A673 (cell line): ENCODE data around the gene LYPD3. TPM values are rescaled to one million over a fixed set of nuclear protein-coding genes. Genes with fewer than 3 reads are reported as not detected.

Source experiments
- BruUV-seq: library from RNA; stranded (reverse); fragments of 400-500 nt; replicated peaks from 2 replicates; lab custom pipeline; 2021; lab: Mats Ljungman, UMichigan
- CTCF ChIA-PET: fragments of 300-600 bp; sonication (Branson Sonifier 250); formaldehyde crosslinking; loops from one replicate; lab custom pipeline; 2022; ENCODE audit warnings: antibody characterized with exemption; lab: Charles Lee
- POLR2A ChIA-PET: fragments of 300-600 bp; sonication (Branson Sonifier 250); formaldehyde crosslinking; loops from one replicate; lab custom pipeline; 2022; ENCODE audit warnings: antibody characterized with exemption; ENCODE audit not compliant: low non-redundant PET; lab: Charles Lee
- DNase-seq: peaks from one replicate; pipeline ENCODE4 v3.0.0-alpha.2; 2015; ENCODE audit warnings: low spot score
- H3K27ac ChIP-seq: fragments of 200-600 bp; sonication (generic); 2 replicates; pipeline ENCODE4 v1.5.1; 2016; ENCODE audit warnings: mixed run types, low read depth, mild to moderate bottlenecking, mixed read lengths, antibody characterized with exemption, low read length; ENCODE audit not compliant: poor library complexity, severe bottlenecking
- H3K27me3 ChIP-seq: fragments of 200-600 bp; sonication (generic); replicated peaks from 2 replicates; pipeline ENCODE4 v1.6.1; 2017; ENCODE audit warnings: mixed run types, low read depth, mild to moderate bottlenecking, mixed read lengths, antibody characterized with exemption, low read length; ENCODE audit not compliant: insufficient read depth, poor library complexity
- H3K36me3 ChIP-seq: fragments of 200-600 bp; sonication (generic); 2 replicates; pipeline ENCODE4 v1.6.1; 2016; ENCODE audit warnings: mixed run types, mild to moderate bottlenecking, mixed read lengths, antibody characterized with exemption, low read length; ENCODE audit not compliant: insufficient read depth, poor library complexity, severe bottlenecking
- H3K4me1 ChIP-seq: fragments of 200-600 bp; sonication (generic); 2 replicates; pipeline ENCODE4 v1.6.1; 2017; ENCODE audit warnings: mixed run types, mild to moderate bottlenecking, mixed read lengths, antibody characterized with exemption, low read length; ENCODE audit not compliant: insufficient read depth, poor library complexity, severe bottlenecking
- H3K4me3 ChIP-seq: fragments of 200-600 bp; sonication (generic); 2 replicates; pipeline ENCODE4 v1.5.1; 2016; ENCODE audit warnings: low read depth, mixed run types, mild to moderate bottlenecking, mixed read lengths, low read length; ENCODE audit not compliant: poor library complexity, severe bottlenecking
- H3K9me3 ChIP-seq: fragments of 200-600 bp; sonication (generic); 2 replicates; pipeline ENCODE4 v1.6.1; 2016; ENCODE audit warnings: mixed run types, low read depth, mild to moderate bottlenecking, mixed read lengths, antibody characterized with exemption, low read length; ENCODE audit not compliant: poor library complexity, severe bottlenecking
- CTCF ChIP-seq: fragments of 300-800, 200-600 bp; sonication (generic); conservative IDR thresholded peaks from 2 replicates; pipeline ENCODE4 v1.5.1; 2017; ENCODE audit warnings: low read depth, mild to moderate bottlenecking, antibody characterized with exemption, low read length, moderate library complexity, mixed read lengths
- EZH2 ChIP-seq: fragments of 200-600 bp; sonication (generic); IDR thresholded peaks from 2 replicates; pipeline ENCODE4 v1.6.1; 2017; ENCODE audit warnings: borderline replicate concordance, low read depth, mild to moderate bottlenecking, mixed read lengths, antibody characterized with exemption, low read length; ENCODE audit not compliant: poor library complexity, severe bottlenecking
- intact Hi-C: fragments of 100-400 bp; cut with micrococcal nuclease; formaldehyde crosslinking; loops from one replicate; pipeline ENCODE4 v1.10.0; 2022; ENCODE audit not compliant: unreplicated experiment
- total RNA-seq: library from RNA; stranded (reverse); gene quantifications from 2 replicates; pipeline ENCODE4 v1.2.3, GENCODE V29; 2021

The LYPD3 gene
- total RNA-seq, 1 experiment from 2014 or later: 0.21 TPM

- no TSS peak for BruUV-seq
- intact Hi-C loops: no loop called here
- Histone ChIP-seq H3K9me3 (no peaks in the 10 kb centered on the region), H3K27me3 (no peaks in the 10 kb centered on the region), H3K27ac (no peak overlapping the region), H3K4me1 (no peaks in the 10 kb centered on the region), H3K36me3 (no peaks in the 10 kb centered on the region), H3K4me3 (no peak overlapping the region)
- TF ChIP-seq CTCF (no peak), EZH2 (no peak)
- DNase-seq: no peak
- ChIA-PET CTCF (no interaction called here), POLR2A (no interaction called here)
Observed at GRCh38 chr19:43481701-43482100, 16.3 kb upstream of the LYPD3 start.

DNA sequence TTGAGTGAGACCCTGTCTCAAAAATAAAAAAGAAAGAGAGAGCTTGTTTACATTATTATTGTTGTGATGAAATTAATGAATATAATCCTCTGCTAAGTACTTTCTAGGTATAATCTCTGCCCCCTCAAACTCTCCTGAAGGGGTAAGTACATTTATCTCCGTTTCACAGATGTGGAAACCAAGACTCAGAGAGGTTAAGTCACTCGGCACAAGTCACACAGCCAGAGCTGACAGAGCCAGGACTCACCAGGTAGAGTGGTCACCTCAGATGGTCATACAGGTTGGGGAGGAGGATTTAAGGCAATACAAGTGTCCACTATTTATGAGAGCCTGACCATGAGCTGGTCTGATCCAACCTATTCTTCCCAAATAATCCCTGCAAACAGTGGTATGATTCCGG, 15.2 kb upstream of the LYPD3 start:
- Histone ChIP-seq H3K4me3 (no peak overlapping the region), H3K27ac (no peak overlapping the region), H3K27me3 (no peaks in the 10 kb centered on the region), H3K4me1 (peaks cover under 1% of the 10 kb centered on the region), H3K9me3 (no peaks in the 10 kb centered on the region), H3K36me3 (no peaks in the 10 kb centered on the region)
- no peak for DNase-seq
- no TSS peak for BruUV-seq
- intact Hi-C loops: no loop called here
- CTCF ChIA-PET: no interaction called here
- TF ChIP-seq CTCF: no peak
- no peak for TF ChIP-seq EZH2
- POLR2A ChIA-PET: no interaction called here

DNA sequence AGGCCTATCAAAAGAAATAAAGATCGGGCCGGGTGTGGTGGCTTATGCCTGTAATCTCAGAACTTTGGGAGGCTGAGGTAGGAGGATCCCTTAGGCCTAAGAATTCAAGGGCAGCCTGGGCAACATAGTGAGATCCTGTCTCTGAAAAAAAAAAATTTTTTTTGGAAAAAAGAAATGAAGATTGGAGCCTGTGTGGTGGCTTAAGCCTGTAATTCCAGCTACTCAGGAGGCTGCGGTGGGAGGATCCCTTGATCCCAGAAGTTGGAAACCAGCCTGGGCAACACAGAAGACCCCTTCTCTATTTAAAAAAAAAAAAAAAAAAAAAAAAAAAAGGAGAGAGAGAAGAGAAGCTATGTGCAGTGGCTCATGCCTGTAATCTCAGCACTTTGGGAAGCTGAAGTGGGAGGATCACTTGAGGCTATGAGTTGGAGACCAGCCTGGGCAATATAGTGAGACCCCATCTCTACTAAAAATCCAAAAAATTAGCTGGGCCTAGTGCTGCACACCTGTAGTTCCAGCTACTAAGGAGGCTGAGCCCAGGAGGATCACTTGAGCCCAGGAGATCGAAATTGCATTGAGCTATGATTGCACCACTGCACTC, 14.7 kb upstream of the LYPD3 start:
- no TSS peak for BruUV-seq
- Histone ChIP-seq H3K4me1 (peaks cover 3% of the 10 kb centered on the region), H3K4me3 (no peak overlapping the region), H3K27me3 (no peaks in the 10 kb centered on the region), H3K9me3 (no peaks in the 10 kb centered on the region), H3K36me3 (no peaks in the 10 kb centered on the region), H3K27ac (no peak overlapping the region)
- TF ChIP-seq EZH2 (no peak), CTCF (no peak)
- no peak for DNase-seq
- CTCF ChIA-PET: no interaction called here
- intact Hi-C loops: no loop called here
- POLR2A ChIA-PET: no interaction called here
